Upper lobe of left lung (tissue), 6 donors: ENCODE measurements around the gene C12orf57. TPM values are rescaled to one million over a fixed set of nuclear protein-coding genes. Genes with fewer than 3 reads are reported as not detected.

Experiments used
- ATAC-seq, 2 donors: fragments of 200-7000 bp; cut with Tn5 transposase; one replicate each; pipeline ENCODE4 v1.9.1; 2022; ENCODE audit warnings: mild to moderate bottlenecking in 2 of 2, moderate library complexity in 2 of 2; ENCODE audit not compliant: low FRiP score in 2 of 2
- DNase-seq, 2 donors: peaks; one replicate each; pipeline ENCODE4 v3.0.0-alpha.2; 2019 to 2020
- H3K27ac ChIP-seq, 4 donors: fragments of 200-600 bp; sonication (generic); one replicate each; pipeline ENCODE4 v1.5.1; 2016 to 2019
- H3K27me3 ChIP-seq, 4 donors: fragments of 200-600 bp; sonication (generic); one replicate each; pipeline ENCODE4 v1.5.1; 2017 to 2019
- H3K36me3 ChIP-seq, 4 donors: fragments of 200-600 bp; sonication (generic); one replicate each; pipeline ENCODE4 v1.5.1; 2016 to 2019
- H3K4me1 ChIP-seq, 4 donors: fragments of 200-600 bp; sonication (generic); one replicate each; pipeline ENCODE4 v1.5.1; 2018 to 2019
- H3K4me3 ChIP-seq, 4 donors: fragments of 200-600 bp; sonication (generic); one replicate each; pipeline ENCODE4 v1.5.1; 2017 to 2019; ENCODE audit warnings: mild to moderate bottlenecking in 2 of 4, moderate library complexity in 1 of 4
- H3K9me3 ChIP-seq, 4 donors: fragments of 200-600 bp; sonication (generic); one replicate each; pipeline ENCODE4 v1.5.1; 2018 to 2019
- EP300 ChIP-seq, 4 donors: sonication (generic); formaldehyde crosslinking; IDR thresholded peaks; one replicate each; pipeline ENCODE4 v1.5.1; 2017; ENCODE audit warnings: antibody characterized with exemption in 4 of 4, control low read depth in 2 of 4
- POLR2A ChIP-seq, 4 donors: fragments of 450-650 bp; IDR thresholded peaks; one replicate each; pipeline ENCODE4 v1.5.1; 2016 to 2017; ENCODE audit warnings: antibody characterized with exemption in 4 of 4, mild to moderate bottlenecking in 2 of 4
- POLR2AphosphoS5 ChIP-seq, 2 donors: sonication (generic); formaldehyde crosslinking; IDR thresholded peaks; one replicate each; pipeline ENCODE4 v1.5.1; 2017; ENCODE audit warnings: antibody characterized with exemption in 2 of 2
- WGBS, 2 donors: methylation state at CpG; one replicate each; pipeline ENCODE4 v1.1.5; 2017 to 2018; 5-methylcytosine and 5-hydroxymethylcytosine counted together
- total RNA-seq, 6 donors: library from RNA; depleted of rRNA in 4 of 6; stranded (reverse); fragments of >200 nt in 4 of 6; gene quantifications; one replicate each; pipeline versions ENCODE4 v1.1.0 to v1.2.1, GENCODE V29; 2016 to 2021
- TF ChIP-seq, protein P1 (sequence below), 6 experiments: fragments of 450-650 bp in 4 of 6; fragments of 200-600 bp in 2 of 6; sonication (generic) in 2 of 6; IDR thresholded peaks; one replicate each; pipeline ENCODE4 v1.5.1; 2016 to 2019; ENCODE audit warnings: antibody characterized with exemption in 6 of 6
- donor health status: DM: no; HTN: no; CAD: no; lungs with moderate emphysema.
- donor health status: DM: no; HTN: yes; CAD: no; lungs with severe emphysema.

Gene C12orf57
- total RNA-seq, 6 donors from 2014 or later = 83.8 to 291 (median 179) TPM

DNA sequence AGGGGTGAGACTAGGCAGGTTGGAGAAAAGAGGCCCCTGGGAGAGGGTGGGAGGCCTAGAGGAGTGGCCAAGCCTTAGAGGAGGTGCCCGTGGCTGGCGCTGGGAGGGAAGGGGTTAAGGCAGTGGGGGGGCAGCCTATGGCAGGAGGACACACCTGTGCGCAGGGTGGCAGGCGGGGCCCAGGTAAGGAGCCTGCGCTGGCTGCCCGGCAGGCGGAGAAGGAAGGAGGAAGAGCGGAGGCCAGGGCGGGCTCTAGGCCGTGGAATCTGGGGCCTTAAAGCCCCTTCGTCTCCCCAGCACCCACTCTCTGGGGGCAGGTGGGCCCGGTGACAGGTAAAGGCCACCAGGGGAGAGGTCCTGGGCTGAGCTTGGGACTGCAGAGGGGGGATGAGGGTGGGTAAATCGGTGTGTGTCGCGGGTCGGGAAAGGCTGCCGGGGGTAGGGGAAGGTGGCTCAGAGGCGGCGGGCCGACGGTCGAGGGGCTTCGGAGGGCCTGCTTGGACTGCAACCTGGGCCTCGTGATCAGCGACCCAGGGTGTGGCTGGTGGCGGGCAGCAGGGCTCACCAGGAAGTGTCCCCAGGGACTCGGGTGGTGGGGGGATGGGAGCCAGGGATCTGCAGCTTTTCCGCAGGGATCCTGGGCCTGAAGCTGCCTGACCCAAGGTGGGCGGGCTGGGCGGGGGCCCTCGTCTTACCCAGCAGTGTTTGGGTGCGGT is 19.4 kb downstream of the C12orf57 start:
- H3K9me3 ChIP-seq = no peaks in the 10 kb centered on the region
- peaks cover 48 to 63% (median 59%) of the 10 kb centered on the region in 4 donors for H3K4me1 ChIP-seq
- DNase-seq (peak; percentile 90 to 92), ATAC-seq (peak; percentile 34 to 92)
- H3K27ac ChIP-seq = peak overlapping the region; percentile 89 to 96 (median 90)
- 54 to 77% methylated on average over 27 to 31 of the region's 32 CpGs for WGBS, 2 donors
- peaks cover 8 to 40% (median 30%) of the 10 kb centered on the region in 4 donors for H3K36me3 ChIP-seq
- no peaks in the 10 kb centered on the region for H3K27me3 ChIP-seq
- H3K4me3 ChIP-seq = peak overlapping the region in 3 of 4 donors; percentile 58 to 64 (median 60)
- TF ChIP-seq, protein P1, sequence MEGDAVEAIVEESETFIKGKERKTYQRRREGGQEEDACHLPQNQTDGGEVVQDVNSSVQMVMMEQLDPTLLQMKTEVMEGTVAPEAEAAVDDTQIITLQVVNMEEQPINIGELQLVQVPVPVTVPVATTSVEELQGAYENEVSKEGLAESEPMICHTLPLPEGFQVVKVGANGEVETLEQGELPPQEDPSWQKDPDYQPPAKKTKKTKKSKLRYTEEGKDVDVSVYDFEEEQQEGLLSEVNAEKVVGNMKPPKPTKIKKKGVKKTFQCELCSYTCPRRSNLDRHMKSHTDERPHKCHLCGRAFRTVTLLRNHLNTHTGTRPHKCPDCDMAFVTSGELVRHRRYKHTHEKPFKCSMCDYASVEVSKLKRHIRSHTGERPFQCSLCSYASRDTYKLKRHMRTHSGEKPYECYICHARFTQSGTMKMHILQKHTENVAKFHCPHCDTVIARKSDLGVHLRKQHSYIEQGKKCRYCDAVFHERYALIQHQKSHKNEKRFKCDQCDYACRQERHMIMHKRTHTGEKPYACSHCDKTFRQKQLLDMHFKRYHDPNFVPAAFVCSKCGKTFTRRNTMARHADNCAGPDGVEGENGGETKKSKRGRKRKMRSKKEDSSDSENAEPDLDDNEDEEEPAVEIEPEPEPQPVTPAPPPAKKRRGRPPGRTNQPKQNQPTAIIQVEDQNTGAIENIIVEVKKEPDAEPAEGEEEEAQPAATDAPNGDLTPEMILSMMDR (IDR thresholded peaks at IDR 0.05) = peak in 2 of 6 experiments; percentile 37 to 59
- TF ChIP-seq POLR2AphosphoS5 (IDR thresholded peaks at IDR 0.05) = peak; percentile 40 to 85
- TF ChIP-seq POLR2A (IDR thresholded peaks at IDR 0.05) = peak in 3 of 4 donors; percentile 70 to 95 (median 84)
- TF ChIP-seq EP300 (IDR thresholded peaks at IDR 0.05) = no peak

DNA sequence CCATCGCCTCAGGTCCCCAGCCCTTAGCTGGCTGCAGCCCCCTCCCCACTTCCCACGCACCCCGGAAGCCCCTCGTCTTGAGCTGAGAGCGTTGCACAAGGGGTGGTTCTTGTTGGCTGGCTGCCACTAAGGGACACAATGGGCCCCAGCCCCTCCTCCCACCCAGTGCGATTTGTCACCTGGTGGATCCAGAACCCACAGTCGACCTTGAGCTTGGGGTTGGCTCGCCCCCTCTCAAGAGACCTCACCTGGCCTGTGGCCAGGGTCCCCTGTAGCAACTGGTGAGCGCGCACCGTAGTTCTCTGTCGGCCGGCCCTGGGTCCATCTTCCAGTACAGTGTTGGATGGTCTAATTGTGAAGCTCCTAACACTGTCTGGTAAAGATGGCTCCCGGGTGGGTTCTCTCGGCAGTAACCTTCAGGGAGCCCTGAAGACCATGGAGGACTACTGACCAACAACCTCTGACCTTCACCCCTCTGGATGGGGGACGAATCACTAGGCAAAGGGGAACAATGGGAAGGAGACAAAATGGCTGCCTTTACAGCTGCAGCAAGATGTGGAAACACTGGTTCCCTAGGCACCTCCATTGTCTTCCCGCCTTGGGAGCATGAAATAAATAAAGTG is 20.1 kb downstream of the C12orf57 start:
- peak overlapping the region; percentile 89 to 96 (median 90) for H3K27ac ChIP-seq
- H3K4me3 ChIP-seq = peak overlapping the region; percentile 3 to 64 (median 59)
- 58 to 74% methylated on average over 5 to 17 of the region's 17 CpGs for WGBS, 2 donors
- peaks cover 8 to 46% (median 35%) of the 10 kb centered on the region in 4 donors for H3K36me3 ChIP-seq
- peaks cover 46 to 61% (median 59%) of the 10 kb centered on the region in 4 donors for H3K4me1 ChIP-seq
- TF ChIP-seq, protein P1 (IDR thresholded peaks at IDR 0.05) = no peak
- TF ChIP-seq POLR2AphosphoS5 (IDR thresholded peaks at IDR 0.05) (no peak), EP300 (IDR thresholded peaks at IDR 0.05) (no peak), POLR2A (IDR thresholded peaks at IDR 0.05) (no peak)
- DNase-seq (no peak), ATAC-seq (no peak)
- H3K9me3 ChIP-seq = no peaks in the 10 kb centered on the region
- H3K27me3 ChIP-seq = no peaks in the 10 kb centered on the region

DNA sequence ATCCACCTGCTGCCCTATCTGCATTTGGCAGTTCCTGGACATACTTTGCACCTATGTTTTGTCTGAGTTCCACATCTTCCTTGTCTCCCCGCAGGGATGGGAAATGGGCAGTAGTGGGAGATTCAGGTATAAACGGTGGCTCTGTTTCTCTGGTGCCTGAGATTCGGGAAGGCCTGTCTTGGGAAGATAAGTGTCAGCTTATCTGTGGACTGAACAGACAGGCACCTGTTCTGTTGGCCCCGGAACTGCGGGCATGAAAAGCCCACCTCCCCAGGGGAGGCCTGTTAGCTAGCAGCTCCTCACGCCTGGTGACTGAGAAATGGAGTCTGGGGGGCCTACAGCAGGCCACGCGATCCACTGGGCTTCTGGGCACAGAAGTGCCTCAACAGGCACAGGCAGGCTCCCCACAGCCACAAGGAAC is 20.8 kb downstream of the C12orf57 start:
- no peaks in the 10 kb centered on the region for H3K9me3 ChIP-seq
- no peak for ATAC-seq
- peaks cover 8 to 47% (median 35%) of the 10 kb centered on the region in 4 donors for H3K36me3 ChIP-seq
- H3K4me3 ChIP-seq = peak overlapping the region in 3 of 4 donors; percentile 58 to 64 (median 60)
- TF ChIP-seq EP300 (IDR thresholded peaks at IDR 0.05) (no peak), POLR2A (IDR thresholded peaks at IDR 0.05) (no peak), POLR2AphosphoS5 (IDR thresholded peaks at IDR 0.05) (no peak)
- TF ChIP-seq, protein P1 (IDR thresholded peaks at IDR 0.05) = no peak
- no peaks in the 10 kb centered on the region for H3K27me3 ChIP-seq
- no peak for DNase-seq
- peaks cover 47 to 61% (median 59%) of the 10 kb centered on the region in 4 donors for H3K4me1 ChIP-seq
- peak overlapping the region; percentile 89 to 96 (median 90) for H3K27ac ChIP-seq
- 53 to 90% methylated on average over 1 to 8 of the region's 8 CpGs for WGBS, 2 donors

DNA sequence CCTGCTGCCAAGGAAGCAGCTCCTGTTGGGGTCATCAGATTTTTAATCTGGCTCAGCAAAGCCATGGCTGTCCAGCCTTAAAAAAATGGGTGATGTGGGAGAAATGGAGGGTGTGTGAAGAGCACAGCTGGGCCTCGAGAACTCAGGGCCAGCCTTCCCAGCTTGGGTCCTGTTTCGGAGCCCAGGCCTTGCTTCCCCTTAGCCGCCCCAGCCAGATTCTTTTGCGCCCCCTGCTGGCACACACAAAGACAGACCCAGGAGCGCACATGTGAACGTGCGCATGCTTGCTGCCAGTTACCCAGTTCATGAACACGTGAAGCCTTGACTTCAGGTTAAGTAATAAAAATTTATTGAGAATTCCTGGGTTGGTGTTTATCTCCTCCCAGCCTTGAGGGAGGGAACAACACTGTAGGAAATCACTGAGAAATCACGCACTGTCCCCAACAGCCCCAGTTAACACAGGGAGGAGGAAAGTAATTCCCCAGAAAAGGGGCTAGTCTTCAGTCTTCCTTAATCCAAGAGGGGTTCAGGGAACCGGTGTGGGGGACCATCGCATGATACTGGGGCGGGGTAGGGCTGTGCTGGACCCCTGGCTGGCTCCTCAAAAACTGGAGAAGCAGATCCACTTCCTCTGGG is 21.3 kb downstream of the C12orf57 start:
- TF ChIP-seq, protein P1 (IDR thresholded peaks at IDR 0.05) = peak; percentile 85 to 95 (median 93)
- TF ChIP-seq POLR2AphosphoS5 (IDR thresholded peaks at IDR 0.05) (peak; percentile 24 to 44), POLR2A (IDR thresholded peaks at IDR 0.05) (peak in 1 of 4 donors; percentile 30), EP300 (IDR thresholded peaks at IDR 0.05) (no peak)
- WGBS, 2 donors = 21 to 40% methylated on average over 7 to 12 of the region's 12 CpGs
- peak overlapping the region; percentile 89 to 96 (median 90) for H3K27ac ChIP-seq
- ATAC-seq (peak; percentile 61 to 79), DNase-seq (peak in 1 of 2 donors; percentile 92)
- peak overlapping the region in 2 of 4 donors; percentile 58 to 64 for H3K4me3 ChIP-seq
- peaks cover 8 to 43% (median 35%) of the 10 kb centered on the region in 4 donors for H3K36me3 ChIP-seq
- no peaks in the 10 kb centered on the region for H3K27me3 ChIP-seq
- H3K4me1 ChIP-seq = peaks cover 45 to 61% (median 57%) of the 10 kb centered on the region in 4 donors
- H3K9me3 ChIP-seq = no peaks in the 10 kb centered on the region
